AML-193 (cell line): ENCODE data around the gene GADD45A.
"Not testable (repeated sequence)": the region's sequence is repeated elsewhere in the genome, so short reads cannot be mapped to it uniquely, and the experiment has no call there.

ENCODE experiments used
- DNase-seq, 2 experiments: peaks; one replicate each; lab custom pipeline; 2025; lab: John Stamatoyannopoulos, UW

The GADD45A gene, protein sequence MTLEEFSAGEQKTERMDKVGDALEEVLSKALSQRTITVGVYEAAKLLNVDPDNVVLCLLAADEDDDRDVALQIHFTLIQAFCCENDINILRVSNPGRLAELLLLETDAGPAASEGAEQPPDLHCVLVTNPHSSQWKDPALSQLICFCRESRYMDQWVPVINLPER

DNA sequence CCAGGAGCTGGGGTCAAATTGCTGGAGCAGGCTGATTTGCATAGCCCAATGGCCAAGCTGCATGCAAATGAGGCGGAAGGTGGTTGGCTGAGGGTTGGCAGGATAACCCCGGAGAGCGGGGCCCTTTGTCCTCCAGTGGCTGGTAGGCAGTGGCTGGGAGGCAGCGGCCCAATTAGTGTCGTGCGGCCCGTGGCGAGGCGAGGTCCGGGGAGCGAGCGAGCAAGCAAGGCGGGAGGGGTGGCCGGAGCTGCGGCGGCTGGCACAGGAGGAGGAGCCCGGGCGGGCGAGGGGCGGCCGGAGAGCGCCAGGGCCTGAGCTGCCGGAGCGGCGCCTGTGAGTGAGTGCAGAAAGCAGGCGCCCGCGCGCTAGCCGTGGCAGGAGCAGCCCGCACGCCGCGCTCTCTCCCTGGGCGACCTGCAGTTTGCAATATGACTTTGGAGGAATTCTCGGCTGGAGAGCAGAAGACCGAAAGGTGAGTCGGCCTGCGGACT, at the start of gene GADD45A:
Gene GADD45A (plus strand): TSS at position 135 of the 491 bp plus-strand sequence. CDS start 294 bp downstream, at position 429.
- DNase-seq, result peak; percentile 95 to 97

DNA sequence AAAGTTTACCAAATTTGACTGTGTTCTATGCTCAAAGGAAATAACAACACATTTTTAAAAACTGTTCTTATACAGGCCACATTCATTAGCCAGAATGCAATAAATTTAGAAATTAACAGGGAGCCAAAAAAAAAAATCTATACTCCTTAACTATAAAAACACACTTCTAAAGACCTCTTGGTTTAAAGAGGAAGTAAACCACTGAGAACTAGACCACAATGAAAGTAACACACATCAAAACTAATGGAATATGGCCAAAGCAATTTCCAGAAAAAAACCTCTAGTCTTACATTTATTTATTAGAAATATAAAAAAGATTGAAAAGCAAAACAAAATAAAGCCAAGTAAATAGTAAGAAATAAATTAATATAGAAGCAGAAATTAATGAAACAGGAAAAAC, 48.9 kb upstream of the GADD45A start:
- no peak for DNase-seq

DNA sequence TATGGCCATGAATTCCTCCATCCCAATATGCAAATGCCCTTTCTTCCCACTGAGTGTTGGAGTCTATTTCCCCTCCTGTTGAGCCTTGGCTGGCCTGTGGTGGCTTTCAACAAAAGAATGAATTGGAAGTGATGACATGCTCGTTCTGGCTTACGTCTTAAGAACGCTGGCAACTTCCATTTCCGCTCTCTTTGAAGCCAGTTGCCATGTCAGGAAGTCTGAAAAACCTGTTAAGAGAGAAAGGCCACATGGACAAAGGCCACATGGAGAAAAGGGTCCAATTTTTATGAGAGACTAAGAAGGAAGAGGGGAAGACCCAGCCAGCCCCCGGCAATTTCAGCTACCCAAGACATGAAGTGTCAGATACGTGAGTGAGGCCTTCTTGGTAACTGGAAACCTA, 45.6 kb upstream of the GADD45A start:
- no peak for DNase-seq

DNA sequence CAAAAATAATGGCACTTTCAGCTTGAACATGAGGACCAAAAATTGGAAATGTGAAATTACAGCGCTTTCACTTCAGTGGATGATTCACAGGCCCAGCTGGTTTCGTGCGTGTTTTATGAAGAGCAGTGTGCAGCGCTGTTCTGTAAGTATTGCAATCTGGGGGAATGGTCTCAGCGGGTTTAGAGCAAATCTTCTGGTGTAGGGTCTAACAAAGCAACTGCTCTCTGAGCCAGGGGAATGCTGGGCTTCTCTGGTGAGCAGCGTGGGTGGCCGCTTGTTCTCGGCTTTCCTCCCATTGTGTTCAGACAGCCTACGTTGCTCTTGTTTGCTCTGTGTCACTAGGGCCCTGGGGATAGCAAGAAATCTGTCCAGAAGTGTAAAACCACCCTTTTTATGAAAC, 42.4 kb upstream of the GADD45A start:
- no peak for DNase-seq

DNA sequence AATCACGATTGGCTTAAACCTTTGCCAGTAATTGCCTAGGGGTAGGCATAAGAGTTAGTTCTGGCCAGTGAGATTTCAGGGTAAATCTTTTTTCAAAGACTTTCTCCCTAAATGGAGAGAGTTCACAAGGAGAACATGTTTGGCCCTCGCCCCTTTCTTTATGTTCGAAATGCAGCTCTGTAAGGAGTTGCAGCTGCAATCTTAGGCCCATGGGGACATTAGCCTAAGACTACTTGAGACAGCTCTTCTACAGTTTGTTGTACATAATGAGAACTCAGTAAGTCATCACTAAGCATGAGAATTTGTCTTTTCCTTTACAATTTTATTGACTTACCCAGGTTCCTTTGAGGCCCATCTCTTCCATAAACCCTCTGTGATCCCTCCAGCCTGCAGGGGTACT, 40.4 kb upstream of the GADD45A start:
- DNase-seq, result no peak

DNA sequence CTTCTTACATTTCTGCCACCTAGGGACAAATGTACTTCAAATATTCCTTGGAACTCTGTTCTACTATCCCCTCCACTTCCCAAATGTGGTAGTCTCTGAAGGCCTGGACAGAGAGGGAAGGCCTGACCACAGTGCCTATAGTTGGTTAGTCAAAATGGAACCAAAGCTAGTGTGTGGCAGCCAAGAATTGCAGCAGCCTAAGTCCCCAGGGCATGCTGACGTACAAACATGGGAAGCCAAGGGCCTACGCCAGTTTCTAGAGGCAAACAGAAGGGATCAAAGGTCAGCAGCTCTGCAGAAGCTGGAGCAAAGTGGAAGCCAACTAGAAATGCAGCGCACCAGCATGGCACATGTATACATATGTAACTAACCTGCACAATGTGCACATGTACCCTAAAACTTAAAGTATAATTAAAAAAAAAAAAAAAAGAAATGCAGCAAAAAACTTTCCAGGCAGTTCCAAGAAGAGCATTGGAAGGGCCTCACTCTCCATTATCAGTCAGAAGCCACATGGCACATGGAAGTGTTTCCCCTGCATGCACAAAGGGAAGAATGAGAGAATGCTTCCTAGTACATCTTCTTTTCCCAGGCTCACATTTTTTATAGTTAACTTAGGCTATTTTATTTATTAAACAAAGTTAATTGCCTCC, 39.4 kb upstream of the GADD45A start:
- DNase-seq, result no peak

DNA sequence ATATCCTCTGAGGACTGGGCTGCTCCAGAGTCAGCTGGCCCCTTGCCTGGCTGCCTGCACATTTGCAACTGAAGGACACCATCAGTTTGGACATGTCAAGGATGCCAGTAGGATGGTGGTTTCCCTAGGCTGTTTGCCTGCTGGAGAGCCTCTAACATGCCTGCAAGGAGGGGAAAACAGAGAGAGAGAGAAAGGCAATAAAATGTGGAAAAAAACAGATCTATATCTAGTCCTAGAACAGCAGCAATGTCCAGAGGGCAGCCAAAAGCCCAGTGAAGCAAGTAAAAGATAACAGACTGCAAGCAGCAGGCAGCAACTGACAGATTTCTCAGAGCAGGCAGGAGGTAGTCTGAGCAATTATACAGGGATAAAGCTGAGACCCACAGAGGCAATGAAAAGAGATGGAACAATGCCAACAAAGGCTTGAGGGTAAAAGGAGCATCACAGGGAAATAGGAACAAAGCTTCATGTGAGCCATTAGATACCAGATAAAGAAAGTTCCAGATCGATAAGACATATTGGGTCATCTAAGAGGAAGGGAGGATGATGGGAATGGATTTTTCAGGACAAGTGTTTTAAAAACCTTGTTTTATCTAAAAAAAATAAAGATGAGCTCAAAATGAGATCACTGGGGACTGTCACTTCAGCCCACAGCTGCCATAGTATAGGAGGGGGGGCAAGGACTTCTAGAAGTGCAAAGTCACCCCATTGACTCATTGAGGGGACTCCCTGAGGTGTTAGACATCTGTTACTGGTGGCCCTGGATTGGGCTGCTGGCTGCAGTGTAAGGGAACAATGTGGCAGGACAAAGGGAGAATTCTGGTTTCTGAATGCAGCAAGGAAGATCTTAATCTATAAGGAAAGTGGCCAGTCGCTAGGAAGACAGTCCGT, 38.6 kb upstream of the GADD45A start:
- DNase-seq, result no peak

DNA sequence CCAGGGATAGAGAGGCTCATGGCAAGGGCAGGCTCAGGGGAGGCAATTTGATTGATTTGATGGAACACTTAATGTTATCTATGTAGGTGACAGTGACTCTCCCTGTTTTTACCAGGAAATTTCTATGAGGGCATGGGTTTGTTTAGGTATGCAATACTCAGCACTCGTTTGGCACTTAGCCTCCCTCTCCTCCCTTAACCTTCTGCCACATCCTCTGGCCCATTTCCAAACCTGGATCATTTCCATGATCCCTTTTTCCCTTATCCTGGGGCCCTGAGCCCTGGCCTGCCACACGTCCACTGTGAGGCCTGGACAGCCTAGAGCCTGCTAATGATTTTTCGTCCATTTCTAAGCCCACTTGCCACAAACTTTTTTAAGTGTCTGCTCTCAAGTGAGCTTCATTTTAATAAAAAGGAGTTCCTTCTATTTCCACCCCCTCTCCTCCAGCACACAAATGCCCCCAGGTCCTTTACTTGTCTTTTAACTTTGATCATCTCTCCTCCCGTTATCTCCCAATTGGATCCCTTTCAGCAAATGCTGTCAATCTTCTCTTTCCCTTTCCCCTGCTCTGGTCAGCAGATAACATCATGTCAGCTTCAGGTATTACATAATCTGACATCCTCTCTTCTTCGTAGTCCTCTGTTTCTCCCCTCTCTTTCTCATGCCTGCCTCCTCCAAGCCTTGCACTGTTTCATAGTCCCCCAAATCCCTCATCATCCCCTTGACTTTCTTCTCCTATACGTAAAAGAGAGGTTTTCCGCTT, 37.8 kb upstream of the GADD45A start:
- DNase-seq, result no peak

DNA sequence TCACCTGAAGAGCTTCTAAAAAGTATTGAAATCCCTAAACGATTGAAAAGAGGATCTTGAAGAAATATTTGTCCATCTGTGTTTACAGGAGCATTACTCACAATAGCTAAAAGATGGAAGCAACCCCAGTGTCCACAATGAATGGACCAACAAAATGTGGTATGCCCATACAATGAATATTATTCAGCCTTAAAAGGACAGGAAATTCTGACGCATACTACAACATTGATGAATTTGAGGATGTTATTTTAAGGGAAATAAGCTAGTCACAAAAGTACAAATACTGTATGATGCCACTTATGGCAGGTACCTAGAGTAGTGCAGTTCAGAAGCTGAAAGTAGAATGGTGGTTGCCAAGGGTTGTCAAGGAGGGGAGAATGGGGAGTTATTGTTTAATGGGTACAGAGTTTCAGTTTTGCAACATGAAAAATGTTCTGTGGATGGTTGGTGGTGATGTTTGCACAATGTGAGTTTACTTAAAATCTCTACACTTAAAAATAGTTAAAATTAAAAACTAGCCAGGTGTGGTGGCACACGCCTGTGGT, 37.1 kb upstream of the GADD45A start:
- DNase-seq, result no peak

DNA sequence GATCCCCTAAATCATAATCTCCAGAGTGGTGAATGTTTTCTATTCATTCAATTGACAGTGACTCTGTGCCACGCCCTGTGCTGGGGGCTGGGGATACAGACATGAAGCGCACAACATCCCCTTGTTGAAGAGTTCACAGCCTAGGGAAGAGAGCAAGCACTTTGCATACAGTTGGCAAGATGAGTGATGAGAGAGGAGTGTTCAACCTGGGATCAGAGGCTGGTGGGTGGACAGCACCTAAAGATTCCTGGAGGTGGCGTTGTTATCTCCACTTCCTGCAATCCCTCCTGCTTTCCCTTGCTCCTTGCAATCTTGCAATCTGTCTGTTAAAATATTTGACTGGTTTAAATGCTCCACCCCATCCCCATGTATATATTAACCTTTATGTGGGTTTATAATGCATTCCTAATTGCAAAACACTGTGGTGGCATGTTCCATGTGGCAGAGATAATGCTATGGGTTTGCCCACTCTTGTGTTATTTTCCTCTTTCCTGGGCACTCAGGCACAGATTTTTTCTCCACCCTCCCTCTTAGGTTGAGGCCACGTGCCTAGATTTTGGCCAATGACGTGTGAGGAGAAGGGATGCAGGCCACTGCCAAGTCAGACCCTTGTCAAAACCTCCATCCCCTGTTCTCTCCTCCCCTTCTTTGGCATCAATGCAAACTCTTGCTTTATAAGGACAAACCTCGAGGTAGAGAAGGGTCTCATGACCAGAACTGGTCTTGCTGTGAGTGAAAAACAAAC, 36.2 kb upstream of the GADD45A start:
- no peak for DNase-seq

DNA sequence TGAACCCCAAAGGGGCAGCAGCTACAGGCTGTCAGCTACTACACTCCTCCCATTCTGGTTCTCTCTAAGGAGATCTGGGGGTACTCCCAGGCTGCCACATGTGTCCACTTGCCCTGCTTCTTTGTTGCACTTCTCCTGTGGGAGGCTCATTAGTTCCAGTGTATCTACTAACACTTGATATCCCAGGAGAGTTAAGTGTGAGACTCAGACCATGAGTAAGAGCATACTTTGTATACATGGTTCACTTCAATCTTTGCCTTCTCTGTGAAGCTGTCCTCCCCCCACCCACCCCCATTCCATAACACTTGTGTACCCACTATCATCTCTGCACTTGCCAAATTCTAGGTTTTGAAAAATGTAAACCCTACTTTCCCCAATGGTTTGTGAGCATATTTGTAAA, 34.9 kb upstream of the GADD45A start:
- no peak for DNase-seq

DNA sequence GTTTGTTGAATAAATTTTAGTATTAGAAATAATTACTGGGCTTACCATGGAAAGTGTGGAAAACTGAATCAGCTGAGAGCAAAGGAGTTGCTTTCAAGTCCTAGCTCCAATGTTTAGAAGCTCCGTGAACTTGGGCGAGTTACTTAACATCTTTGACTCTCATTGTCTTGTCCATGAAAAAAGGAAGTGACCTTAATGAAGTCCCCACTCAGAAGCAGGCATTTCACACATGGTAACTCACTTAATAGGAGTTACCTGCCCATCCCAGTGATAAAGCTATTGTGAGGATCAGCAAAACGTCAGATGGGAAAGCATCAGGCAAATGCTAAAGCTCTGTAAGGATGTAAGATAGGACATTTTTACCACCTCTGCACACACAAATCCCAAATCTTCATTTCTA, 34.0 kb upstream of the GADD45A start:
- DNase-seq, result no peak

DNA sequence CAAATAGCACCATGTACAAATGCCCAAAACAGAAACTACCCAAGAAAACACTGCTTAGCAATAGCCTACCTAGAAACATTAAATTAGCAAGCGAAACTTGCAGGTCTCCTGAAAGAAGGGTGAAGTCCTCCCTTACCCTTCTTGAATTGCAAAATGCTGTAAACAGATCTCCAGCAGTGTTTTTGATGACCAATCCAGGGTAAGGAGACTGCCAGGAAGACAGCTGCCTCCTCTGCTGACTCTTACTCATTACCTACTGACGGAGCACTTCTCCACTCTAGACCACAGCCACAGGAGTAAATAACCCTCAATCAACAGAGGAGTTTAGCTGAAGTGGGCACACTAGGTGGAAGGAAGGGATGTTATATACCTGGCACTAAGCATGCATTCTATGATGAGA, 32.2 kb upstream of the GADD45A start:
- no peak for DNase-seq

DNA sequence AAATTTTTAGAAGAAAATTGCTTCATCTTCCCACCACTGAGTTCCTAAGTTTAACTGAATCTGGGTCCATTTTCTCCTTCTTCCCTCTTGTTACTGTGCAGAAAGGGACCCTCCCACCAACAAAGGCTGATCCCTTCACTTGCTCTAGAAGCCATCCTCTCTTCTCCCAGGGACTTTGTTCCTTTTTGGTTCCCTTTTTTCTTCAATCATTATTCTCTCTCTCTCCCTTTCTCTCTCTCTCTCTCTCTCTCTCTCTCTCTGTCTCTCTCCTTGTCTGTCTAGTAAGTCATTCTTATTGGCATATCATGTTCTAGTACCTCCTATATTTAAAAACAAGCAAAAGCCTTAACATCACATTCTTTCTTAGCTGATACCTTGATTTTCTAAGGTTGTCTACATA, 31.7 kb upstream of the GADD45A start:
- no peak for DNase-seq

DNA sequence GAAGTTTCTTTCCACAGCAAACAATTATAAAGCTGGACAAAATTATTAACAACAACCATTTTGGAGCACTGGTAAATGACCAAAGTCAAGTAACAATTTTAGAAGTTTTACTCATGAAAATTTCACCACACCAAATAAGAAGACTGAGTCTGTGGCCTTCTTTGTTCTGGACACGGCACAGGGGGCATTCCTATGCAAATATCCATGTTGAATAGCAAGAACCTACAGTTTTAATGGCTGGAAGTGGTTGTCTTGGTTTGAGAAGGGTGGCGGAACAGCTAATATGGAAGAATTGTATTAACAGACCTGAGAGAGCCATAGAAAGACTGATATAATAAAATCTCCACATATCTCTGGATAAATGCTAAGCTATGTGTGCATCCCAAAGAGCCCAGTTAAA, 29.4 kb upstream of the GADD45A start:
- no peak for DNase-seq

DNA sequence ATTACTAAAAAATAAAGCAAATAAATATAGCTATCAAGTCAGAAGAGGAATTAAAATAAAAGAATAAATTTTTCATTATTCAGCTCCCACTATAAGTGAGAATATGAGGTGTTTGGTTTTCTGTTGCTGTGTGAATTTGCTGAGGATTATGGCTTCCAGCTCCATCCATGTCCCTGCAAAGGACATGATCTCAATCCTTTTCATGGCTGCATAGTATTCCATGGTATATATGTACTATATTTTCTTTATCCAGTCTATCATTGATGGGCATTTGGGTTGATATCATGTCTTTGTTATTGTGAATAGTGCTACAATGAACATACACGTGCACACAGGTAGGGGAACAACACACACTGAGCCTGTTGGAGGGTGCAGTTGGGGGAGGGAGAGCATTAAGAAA, 27.8 kb upstream of the GADD45A start:
- not testable (repeated sequence) for DNase-seq

DNA sequence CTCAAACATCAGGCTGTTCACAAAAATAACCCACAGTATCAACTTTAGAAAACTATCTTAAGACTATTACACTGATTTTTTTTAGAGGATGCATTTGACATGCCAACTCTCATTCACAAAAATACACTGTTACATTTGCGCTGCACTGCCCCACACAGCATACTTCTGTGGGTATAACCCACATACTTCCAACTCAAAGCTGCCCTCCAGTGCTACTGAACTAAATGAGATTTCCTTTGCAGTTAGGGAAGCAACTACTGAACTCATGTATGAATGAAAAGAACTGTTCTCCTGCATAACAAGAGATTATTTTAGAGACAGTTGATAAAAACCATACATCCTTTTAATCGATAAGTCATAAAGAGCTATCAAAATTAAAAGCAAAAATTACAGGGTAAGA, 25.8 kb upstream of the GADD45A start:
- DNase-seq, result no peak

DNA sequence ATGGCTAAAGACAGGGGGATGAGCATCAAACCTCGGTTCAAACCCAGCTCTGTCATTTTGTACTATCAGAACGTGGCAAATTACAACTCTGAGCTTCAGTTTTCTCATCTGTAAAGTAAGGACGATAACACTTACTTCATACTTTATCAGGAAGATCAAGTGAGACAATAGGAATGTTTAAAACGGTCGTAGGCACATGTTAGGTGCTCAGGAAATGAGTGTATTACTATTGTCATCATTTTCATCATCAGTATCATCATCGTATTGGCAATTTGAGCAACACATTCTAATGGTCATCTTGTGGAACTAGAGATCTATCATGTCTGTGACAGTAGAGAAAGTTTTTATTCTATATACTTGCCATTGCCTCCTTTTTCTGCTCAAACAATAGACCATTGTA, 22.1 kb upstream of the GADD45A start:
- no peak for DNase-seq

DNA sequence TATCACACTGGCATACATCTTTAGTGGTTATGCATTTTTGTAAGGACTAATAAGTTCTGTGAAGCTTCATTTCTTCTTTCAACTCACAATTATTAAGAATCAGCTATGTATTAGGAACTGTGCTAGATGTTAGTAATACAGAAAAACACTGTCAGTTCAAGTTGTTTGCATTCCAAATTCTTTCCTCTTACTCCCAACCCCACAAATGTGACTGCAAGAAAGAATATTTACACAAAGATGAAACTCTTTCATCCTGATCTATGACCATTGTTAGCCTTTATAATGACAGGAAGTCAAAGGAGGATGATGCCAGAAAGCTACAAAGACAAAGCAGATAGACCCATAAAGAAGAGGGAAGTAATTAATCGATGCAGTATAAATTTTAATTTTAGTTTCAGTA, 21.0 kb upstream of the GADD45A start:
- no peak for DNase-seq

DNA sequence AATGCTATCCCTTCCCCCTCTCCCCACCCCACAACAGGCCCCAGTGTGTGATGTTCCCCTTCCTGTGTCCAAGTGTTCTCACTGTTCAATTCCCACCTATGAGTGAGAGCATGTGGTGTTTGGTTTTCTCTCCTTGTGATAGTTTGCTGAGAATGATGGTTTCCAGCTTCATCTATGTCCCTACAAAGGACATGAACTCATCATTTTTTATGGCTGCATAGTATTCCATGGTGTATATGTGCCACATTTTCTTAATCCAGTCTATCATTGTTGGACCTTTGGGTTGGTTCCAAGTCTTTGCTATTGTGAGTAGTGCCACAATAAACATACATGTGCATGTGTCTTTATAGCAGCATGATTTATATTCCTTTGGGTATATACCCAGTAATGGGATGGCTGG, 19.7 kb upstream of the GADD45A start:
- DNase-seq, result not testable (repeated sequence)

DNA sequence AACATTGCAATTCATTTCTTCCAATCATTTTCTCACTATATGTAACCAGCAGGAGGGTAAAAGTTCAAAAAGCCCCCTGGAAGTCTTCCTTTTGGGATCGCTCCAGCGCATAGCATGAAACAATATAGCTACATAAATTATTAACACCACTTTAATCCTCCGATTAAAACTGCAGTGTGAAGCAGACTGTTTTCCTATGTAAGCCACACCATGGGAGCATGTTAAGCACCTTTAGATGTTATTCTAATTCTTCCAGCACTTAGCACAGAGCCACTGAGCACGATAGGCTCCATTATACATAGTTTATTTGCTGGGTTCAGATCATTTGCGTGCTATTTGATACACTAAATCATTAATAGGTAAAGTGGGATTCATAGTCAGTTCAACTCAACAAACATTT, 18.4 kb upstream of the GADD45A start:
- DNase-seq, result no peak
